ENCODE data around the gene CD96.

GRCh38 chr3:111605493-111605892 lies 63.5 kb downstream of the CD96 start:
- TF ChIP-seq POLR2A (IDR thresholded peaks at IDR 0.05) (no peak), CTCF (IDR thresholded peaks at IDR 0.05) (no peak), EP300 (IDR thresholded peaks at IDR 0.05) (no peak)

Measured in tibial nerve (tissue), 4 donors.